HCT116 (cell line): ENCODE results near the gene CYREN. TPM values are rescaled to one million over a fixed set of nuclear protein-coding genes. Genes with fewer than 3 reads are reported as not detected.

Source experiments
- ATAC-seq: fragments of 200-7000 bp; cut with Tn5 transposase; 2 replicates; pipeline ENCODE4 v1.9.1; 2020; ENCODE audit warnings: mild to moderate bottlenecking, moderate library complexity
- BruUV-seq: library from RNA; stranded (reverse); fragments of 400-500 nt; replicated peaks from 2 replicates; lab custom pipeline; 2021; lab: Mats Ljungman, UMichigan
- CTCF ChIA-PET: fragments of 300-600 bp; sonication (Branson Sonifier 250); formaldehyde crosslinking; loops from one replicate; lab custom pipeline; 2021; ENCODE audit warnings: antibody characterized with exemption; lab: Charles Lee
- POLR2A ChIA-PET: fragments of 300-600, 350-600 bp; sonication (Branson Sonifier 250); formaldehyde crosslinking; loops from one replicate; lab custom pipeline; 2021; ENCODE audit warnings: antibody characterized with exemption; lab: Charles Lee
- RAD21 ChIA-PET, 2 experiments: fragments of 300-600 bp; sonication (Branson Sonifier 250); formaldehyde crosslinking; loops; one replicate each; lab custom pipeline; 2023; ENCODE audit warnings: low total read pairs in 2 of 2; ENCODE audit not compliant: uncharacterized antibody in 2 of 2, unreplicated experiment in 2 of 2, low non-redundant PET in 1 of 2; lab: Charles Lee
- DNase-seq: peaks from one replicate; pipeline ENCODE4 v3.0.0-alpha.2; 2010; ENCODE audit warnings: low read depth, low spot score
- H2AFZ ChIP-seq: fragments of 200-600 bp; shearing (Covaris generic), sonication (generic); 2 replicates; pipeline ENCODE4 v1.6.1; 2017; ENCODE audit warnings: low read depth, mixed run types, mixed read lengths, antibody characterized with exemption, low read length; ENCODE audit not compliant: poor library complexity, severe bottlenecking
- H3K27ac ChIP-seq: 2 replicates; pipeline ENCODE4 v1.5.1; 2012; ENCODE audit warnings: low read depth, low read length
- H3K27me3 ChIP-seq: fragments of 200-600 bp; sonication (generic); 2 replicates; pipeline ENCODE4 v1.6.1; 2016; ENCODE audit warnings: mixed run types, low read length, mixed read lengths; ENCODE audit not compliant: insufficient read depth
- H3K36me3 ChIP-seq, 2 experiments: fragments of 200-500 bp in 1 of 2; fragments of 200-600 bp in 1 of 2; sonication (Bioruptor generic) in 1 of 2; sonication (generic) in 1 of 2; 2 replicates each; pipeline versions ENCODE4 v1.5.1 to v1.6.1; 2014 to 2016; ENCODE audit warnings: low read length in 2 of 2, inconsistent platforms in 1 of 2, mixed read lengths in 1 of 2, mixed run types in 1 of 2; ENCODE audit not compliant: insufficient read depth in 2 of 2, control insufficient read depth in 1 of 2
- H3K4me1 ChIP-seq, 2 experiments: fragments of 200-600 bp in 1 of 2; sonication (generic) in 1 of 2; 2 replicates each; pipeline versions ENCODE4 v1.5.1 to v1.6.1; 2012 to 2017; ENCODE audit warnings: low read length in 2 of 2, inconsistent platforms in 1 of 2, mild to moderate bottlenecking in 1 of 2, mixed read lengths in 1 of 2, mixed run types in 1 of 2, moderate library complexity in 1 of 2; ENCODE audit not compliant: insufficient read depth in 2 of 2, control insufficient read depth in 1 of 2
- H3K4me2 ChIP-seq: fragments of 200-600 bp; sonication (generic); 2 replicates; pipeline ENCODE4 v1.6.1; 2017; ENCODE audit warnings: mixed run types, low read length, mixed read lengths
- H3K4me3 ChIP-seq, 2 experiments: fragments of 200-600 bp in 1 of 2; sonication (generic) in 1 of 2; replicated peaks in 1 of 2; 2 replicates each; pipeline ENCODE4 v1.5.1; 2011 to 2016; ENCODE audit warnings: low read length in 2 of 2, control low read depth in 1 of 2, low read depth in 1 of 2, mild to moderate bottlenecking in 1 of 2, mixed read lengths in 1 of 2, mixed run types in 1 of 2
- H3K79me2 ChIP-seq: fragments of 200-600 bp; sonication (generic); 2 replicates; pipeline ENCODE4 v1.6.1; 2017; ENCODE audit warnings: mild to moderate bottlenecking, mixed run types, low read length, moderate library complexity, mixed read lengths; ENCODE audit not compliant: insufficient read depth
- H3K9ac ChIP-seq: fragments of 200-600 bp; sonication (generic); 2 replicates; pipeline ENCODE4 v1.6.1; 2016; ENCODE audit warnings: low read length, mixed read lengths
- H3K9me2 ChIP-seq: fragments of 200-600 bp; sonication (generic), shearing (Covaris generic); 2 replicates; pipeline ENCODE4 v1.6.1; 2017; ENCODE audit warnings: mixed run types, mild to moderate bottlenecking, moderate library complexity; ENCODE audit not compliant: insufficient read depth
- H3K9me3 ChIP-seq, 2 experiments: fragments of 200-500 bp in 1 of 2; fragments of 200-600 bp in 1 of 2; sonication (Bioruptor generic) in 1 of 2; sonication (generic) in 1 of 2; 2 replicates each; pipeline ENCODE4 v1.6.1; 2014 to 2017; ENCODE audit warnings: low read length in 2 of 2, mixed read lengths in 2 of 2, inconsistent platforms in 1 of 2, low read depth in 1 of 2, mild to moderate bottlenecking in 1 of 2, mixed run types in 1 of 2, moderate library complexity in 1 of 2; ENCODE audit not compliant: control insufficient read depth in 1 of 2, insufficient read depth in 1 of 2
- H4K20me1 ChIP-seq: fragments of 200-600 bp; sonication (generic), shearing (Covaris generic); 2 replicates; pipeline ENCODE4 v1.6.1; 2017; ENCODE audit warnings: mixed run types, mild to moderate bottlenecking, moderate library complexity; ENCODE audit not compliant: insufficient read depth
- ATF3 ChIP-seq: IDR thresholded peaks from 2 replicates; pipeline ENCODE4 v1.6.1; 2012
- CBX3 ChIP-seq: IDR thresholded peaks from 2 replicates; pipeline ENCODE4 v1.6.1; 2012; ENCODE audit warnings: low read depth
- ELF1 ChIP-seq: IDR thresholded peaks from 2 replicates; pipeline ENCODE4 v1.6.1; 2012; ENCODE audit warnings: low read depth, borderline replicate concordance
- EZH2 ChIP-seq: fragments of 200-600 bp; sonication (generic); IDR thresholded peaks from 2 replicates; pipeline ENCODE4 v1.6.1; 2017; ENCODE audit warnings: antibody characterized with exemption, mixed run types
- EZH2phosphoT487 ChIP-seq: fragments of 200-600 bp; IDR thresholded peaks from 2 replicates; pipeline ENCODE4 v1.6.1; 2018; ENCODE audit warnings: antibody characterized with exemption, borderline replicate concordance
- FOSL1 ChIP-seq: IDR thresholded peaks from 2 replicates; pipeline ENCODE4 v1.6.1; 2012; ENCODE audit warnings: low read depth
- POLR2AphosphoS5 ChIP-seq: IDR thresholded peaks from 2 replicates; pipeline ENCODE4 v1.6.1; 2011; ENCODE audit warnings: mild to moderate bottlenecking, low read depth, low read length, moderate library complexity
- RAD21 ChIP-seq: IDR thresholded peaks from 2 replicates; pipeline ENCODE4 v1.6.1; 2012; ENCODE audit warnings: low read depth, mild to moderate bottlenecking
- SIN3A ChIP-seq: IDR thresholded peaks from 2 replicates; pipeline ENCODE4 v1.6.1; 2012; ENCODE audit warnings: low read depth
- SP1 ChIP-seq: IDR thresholded peaks from 2 replicates; pipeline ENCODE4 v1.6.1; 2012; ENCODE audit warnings: low read depth
- YY1 ChIP-seq: IDR thresholded peaks from 2 replicates; pipeline ENCODE4 v1.6.1; 2011; ENCODE audit warnings: low read length, low read depth, moderate library complexity, mild to moderate bottlenecking; ENCODE audit not compliant: insufficient replicate concordance; ENCODE audit errors: extremely low read depth
- ZFX ChIP-seq: fragments of 450-650 bp; IDR thresholded peaks from 2 replicates; pipeline ENCODE4 v1.6.1; 2017
- intact Hi-C: fragments of 100-400 bp; cut with micrococcal nuclease; formaldehyde crosslinking; loops from 2 replicates; pipeline ENCODE4 v1.10.0; 2022
- total RNA-seq: library from RNA; stranded (reverse); gene quantifications from one replicate; pipeline ENCODE4 v1.2.1, GENCODE V29; 2021; ENCODE audit not compliant: unreplicated experiment
- TF ChIP-seq, protein P1 (sequence below): IDR thresholded peaks from 2 replicates; pipeline ENCODE4 v1.6.1; 2012; ENCODE audit warnings: low read depth
- TF ChIP-seq, protein P2 (sequence below), 3 experiments: fragments of 200-600 bp in 1 of 3; sonication (generic) in 1 of 3; IDR thresholded peaks in 2 of 3; conservative IDR thresholded peaks in 1 of 3; 2 replicates each; pipeline ENCODE4 v1.5.1; 2012 to 2017; ENCODE audit warnings: low read depth in 2 of 3, low read length in 2 of 3, antibody characterized with exemption in 1 of 3, borderline replicate concordance in 1 of 3, control low read depth in 1 of 3, mild to moderate bottlenecking in 1 of 3, mixed read lengths in 1 of 3, mixed run types in 1 of 3, moderate library complexity in 1 of 3; ENCODE audit not compliant: insufficient read depth in 1 of 3

Gene CYREN
- total RNA-seq, 1 experiment from 2014 or later = 54.5 TPM

- ATAC-seq (no peak), DNase-seq (no peak)
- Histone ChIP-seq H3K27ac (no peak overlapping the region), H4K20me1 (no peaks in the 10 kb centered on the region), H3K9me3 (no peaks in the 10 kb centered on the region), H3K27me3 (no peaks in the 10 kb centered on the region), H2AFZ (no peak overlapping the region), H3K36me3 (no peaks in the 10 kb centered on the region), H3K9ac (no peak overlapping the region), H3K79me2 (no peaks in the 10 kb centered on the region), H3K4me2 (no peak overlapping the region), H3K4me3 (no peak overlapping the region), H3K9me2 (no peaks in the 10 kb centered on the region), H3K4me1 (peaks cover 5 to 7% of the 10 kb centered on the region in 2 experiments; a peak in 3 of 4 replicates)
- RAD21 ChIA-PET = no interaction called here
- no TSS peak for BruUV-seq
- intact Hi-C loops = no loop called here
- CTCF ChIA-PET = no interaction called here
- POLR2A ChIA-PET = no interaction called here
- no peak for TF ChIP-seq RAD21
- TF ChIP-seq EZH2 = no peak
- TF ChIP-seq, protein P1, sequence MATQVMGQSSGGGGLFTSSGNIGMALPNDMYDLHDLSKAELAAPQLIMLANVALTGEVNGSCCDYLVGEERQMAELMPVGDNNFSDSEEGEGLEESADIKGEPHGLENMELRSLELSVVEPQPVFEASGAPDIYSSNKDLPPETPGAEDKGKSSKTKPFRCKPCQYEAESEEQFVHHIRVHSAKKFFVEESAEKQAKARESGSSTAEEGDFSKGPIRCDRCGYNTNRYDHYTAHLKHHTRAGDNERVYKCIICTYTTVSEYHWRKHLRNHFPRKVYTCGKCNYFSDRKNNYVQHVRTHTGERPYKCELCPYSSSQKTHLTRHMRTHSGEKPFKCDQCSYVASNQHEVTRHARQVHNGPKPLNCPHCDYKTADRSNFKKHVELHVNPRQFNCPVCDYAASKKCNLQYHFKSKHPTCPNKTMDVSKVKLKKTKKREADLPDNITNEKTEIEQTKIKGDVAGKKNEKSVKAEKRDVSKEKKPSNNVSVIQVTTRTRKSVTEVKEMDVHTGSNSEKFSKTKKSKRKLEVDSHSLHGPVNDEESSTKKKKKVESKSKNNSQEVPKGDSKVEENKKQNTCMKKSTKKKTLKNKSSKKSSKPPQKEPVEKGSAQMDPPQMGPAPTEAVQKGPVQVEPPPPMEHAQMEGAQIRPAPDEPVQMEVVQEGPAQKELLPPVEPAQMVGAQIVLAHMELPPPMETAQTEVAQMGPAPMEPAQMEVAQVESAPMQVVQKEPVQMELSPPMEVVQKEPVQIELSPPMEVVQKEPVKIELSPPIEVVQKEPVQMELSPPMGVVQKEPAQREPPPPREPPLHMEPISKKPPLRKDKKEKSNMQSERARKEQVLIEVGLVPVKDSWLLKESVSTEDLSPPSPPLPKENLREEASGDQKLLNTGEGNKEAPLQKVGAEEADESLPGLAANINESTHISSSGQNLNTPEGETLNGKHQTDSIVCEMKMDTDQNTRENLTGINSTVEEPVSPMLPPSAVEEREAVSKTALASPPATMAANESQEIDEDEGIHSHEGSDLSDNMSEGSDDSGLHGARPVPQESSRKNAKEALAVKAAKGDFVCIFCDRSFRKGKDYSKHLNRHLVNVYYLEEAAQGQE = no peak
- TF ChIP-seq ELF1 = no peak
- TF ChIP-seq CBX3 = no peak
- TF ChIP-seq ATF3 = no peak
- TF ChIP-seq FOSL1 = no peak
- TF ChIP-seq YY1 = no peak
- no peak for TF ChIP-seq EZH2phosphoT487
- TF ChIP-seq SP1 = no peak
- TF ChIP-seq SIN3A = no peak
- no peak for TF ChIP-seq ZFX
- TF ChIP-seq, protein P2, sequence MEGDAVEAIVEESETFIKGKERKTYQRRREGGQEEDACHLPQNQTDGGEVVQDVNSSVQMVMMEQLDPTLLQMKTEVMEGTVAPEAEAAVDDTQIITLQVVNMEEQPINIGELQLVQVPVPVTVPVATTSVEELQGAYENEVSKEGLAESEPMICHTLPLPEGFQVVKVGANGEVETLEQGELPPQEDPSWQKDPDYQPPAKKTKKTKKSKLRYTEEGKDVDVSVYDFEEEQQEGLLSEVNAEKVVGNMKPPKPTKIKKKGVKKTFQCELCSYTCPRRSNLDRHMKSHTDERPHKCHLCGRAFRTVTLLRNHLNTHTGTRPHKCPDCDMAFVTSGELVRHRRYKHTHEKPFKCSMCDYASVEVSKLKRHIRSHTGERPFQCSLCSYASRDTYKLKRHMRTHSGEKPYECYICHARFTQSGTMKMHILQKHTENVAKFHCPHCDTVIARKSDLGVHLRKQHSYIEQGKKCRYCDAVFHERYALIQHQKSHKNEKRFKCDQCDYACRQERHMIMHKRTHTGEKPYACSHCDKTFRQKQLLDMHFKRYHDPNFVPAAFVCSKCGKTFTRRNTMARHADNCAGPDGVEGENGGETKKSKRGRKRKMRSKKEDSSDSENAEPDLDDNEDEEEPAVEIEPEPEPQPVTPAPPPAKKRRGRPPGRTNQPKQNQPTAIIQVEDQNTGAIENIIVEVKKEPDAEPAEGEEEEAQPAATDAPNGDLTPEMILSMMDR (IDR thresholded peaks at IDR 0.05 in 2 of 3, conservative IDR thresholded peaks at IDR 0.05 in 1 of 3; ENCODE audit: borderline replicate concordance in 1 of 3, insufficient read depth in 1 of 3, low read depth in 2 of 3, low read length in 2 of 3) = no peak
- TF ChIP-seq POLR2AphosphoS5 = no peak
- TF ChIP-seq, all 23 proteins: peak for 0
These were observed 44.7 kb upstream of the CYREN start for GRCh38 chr7:135215180-135215579.
